ENCODE results near the gene PRR23A. TPM values are rescaled to one million over a fixed set of nuclear protein-coding genes. Genes with fewer than 3 reads are reported as not detected.

Gene PRR23A
- polyA plus RNA-seq, 3 donors, result not detected

- H3K9me3 Mint-ChIP-seq, result peaks cover 0 to 4% (median 0%) of the 10 kb centered on the region in 7 donors
- TF ChIP-seq CTCF (IDR thresholded peaks at IDR 0.05), result no peak
- H3K27ac Mint-ChIP-seq, result no peak overlapping the region
Measured at GRCh38 chr3:138984816-138985215, 21.3 kb downstream of the PRR23A start.

GRCh38 chr3:138976047-138976446, 30.0 kb downstream of the PRR23A start:
- H3K27me3 ChIP-seq (ENCODE audit: control insufficient read depth in 2 of 2, insufficient read depth in 2 of 2, low read length in 2 of 2), result no peaks in the 10 kb centered on the region
- Mint-ChIP-seq H3K27me3 (ENCODE audit: low read depth in 3 of 3) (peaks cover 3 to 15% (median 8%) of the 10 kb centered on the region in 3 donors), H3K4me1 (no peaks in the 10 kb centered on the region), H3K36me3 (no peaks in the 10 kb centered on the region), H3K4me3 (no peak overlapping the region), H3K9me3 (peaks cover 0 to 2% (median 0%) of the 10 kb centered on the region in 7 donors), H3K27ac (no peak overlapping the region)
- H3K9me3 ChIP-seq (replicated peaks in 1 of 2; ENCODE audit: control insufficient read depth in 1 of 2, insufficient read depth in 1 of 2, low read length in 2 of 2), result no peaks in the 10 kb centered on the region
- H3K27ac ChIP-seq (ENCODE audit: low read depth in 1 of 2, low read length in 2 of 2), result no peak overlapping the region
- no peak overlapping the region for H3K4me2 ChIP-seq (replicated peaks; ENCODE audit: extremely low read depth, low read length, poor library complexity, severe bottlenecking)
- no peak for TF ChIP-seq CTCF (IDR thresholded peaks at IDR 0.05)
- H3K36me3 ChIP-seq (replicated peaks in 1 of 2; ENCODE audit: control insufficient read depth in 1 of 2, insufficient read depth in 2 of 2, low read length in 2 of 2), result no peaks in the 10 kb centered on the region
- no peaks in the 10 kb centered on the region for H3K4me1 ChIP-seq (ENCODE audit: control insufficient read depth in 1 of 2, insufficient read depth in 2 of 2, low read length in 2 of 2)
- H3K4me3 ChIP-seq (replicated peaks in 1 of 3; ENCODE audit: low read depth in 2 of 3, low read length in 3 of 3), result no peak overlapping the region
- H2AFZ ChIP-seq (ENCODE audit: insufficient read depth, low read depth, low read length, poor library complexity, severe bottlenecking), result no peak overlapping the region
- H3K79me2 ChIP-seq (ENCODE audit: insufficient read depth, low read length), result no peaks in the 10 kb centered on the region
- DNase-seq, result no peak
- intact Hi-C loops (cut with micrococcal nuclease), result no loop called here
- H3K9ac ChIP-seq (ENCODE audit: insufficient read depth, low read length, poor library complexity, severe bottlenecking), result no peak overlapping the region
- no peaks in the 10 kb centered on the region for H4K20me1 ChIP-seq (ENCODE audit: insufficient read depth, low read length)

More at GRCh38 chr3:138984816-138985215, 21.3 kb downstream of the PRR23A start:
- H3K9me3 ChIP-seq (replicated peaks in 1 of 2; ENCODE audit: control insufficient read depth in 1 of 2, insufficient read depth in 1 of 2, low read length in 2 of 2), result no peaks in the 10 kb centered on the region
- H3K79me2 ChIP-seq (ENCODE audit: insufficient read depth, low read length), result no peaks in the 10 kb centered on the region
- DNase-seq, result no peak
- H3K36me3 ChIP-seq (replicated peaks in 1 of 2; ENCODE audit: control insufficient read depth in 1 of 2, insufficient read depth in 2 of 2, low read length in 2 of 2), result no peaks in the 10 kb centered on the region
- Mint-ChIP-seq H3K36me3 (no peaks in the 10 kb centered on the region), H3K27me3 (ENCODE audit: low read depth in 3 of 3) (peaks cover 3 to 12% (median 10%) of the 10 kb centered on the region in 3 donors), H3K4me1 (no peaks in the 10 kb centered on the region), H3K4me3 (no peak overlapping the region)
- no peak overlapping the region for H3K9ac ChIP-seq (ENCODE audit: insufficient read depth, low read length, poor library complexity, severe bottlenecking)
- H3K27ac ChIP-seq (ENCODE audit: low read depth in 1 of 2, low read length in 2 of 2), result no peak overlapping the region
- intact Hi-C loops (cut with micrococcal nuclease), result no loop called here
- no CpG with 5 or more reads among the region's 3 CpGs for WGBS (ENCODE audit: insufficient coverage)
- H3K4me2 ChIP-seq (replicated peaks; ENCODE audit: extremely low read depth, low read length, poor library complexity, severe bottlenecking), result no peak overlapping the region
- H3K27me3 ChIP-seq (ENCODE audit: control insufficient read depth in 2 of 2, insufficient read depth in 2 of 2, low read length in 2 of 2), result no peaks in the 10 kb centered on the region
- no peak overlapping the region for H3K4me3 ChIP-seq (replicated peaks in 1 of 3; ENCODE audit: low read depth in 2 of 3, low read length in 3 of 3)
- no peaks in the 10 kb centered on the region for H4K20me1 ChIP-seq (ENCODE audit: insufficient read depth, low read length)
- no peak overlapping the region for H2AFZ ChIP-seq (ENCODE audit: insufficient read depth, low read depth, low read length, poor library complexity, severe bottlenecking)
- no peaks in the 10 kb centered on the region for H3K4me1 ChIP-seq (ENCODE audit: control insufficient read depth in 1 of 2, insufficient read depth in 2 of 2, low read length in 2 of 2)

Measured in CD14-positive monocyte (primary cell).